CMK (cell line): Measurements from ENCODE around the gene SEC11A.
A peak's percentile ranks its signal among the peaks of the same experiment; 100 is the strongest.
"Not testable (repeated sequence)": the region's sequence is repeated elsewhere in the genome, so short reads cannot be mapped to it uniquely, and the experiment has no call there.

Experiments
- DNase-seq: peaks from one replicate; pipeline ENCODE4 v3.0.0-alpha.2; 2010; ENCODE audit warnings: low read depth

The SEC11A gene

GRCh38 chr15:84681831-84682230 lies 34.1 kb downstream of the SEC11A start:
- DNase-seq, result no peak

DNA sequence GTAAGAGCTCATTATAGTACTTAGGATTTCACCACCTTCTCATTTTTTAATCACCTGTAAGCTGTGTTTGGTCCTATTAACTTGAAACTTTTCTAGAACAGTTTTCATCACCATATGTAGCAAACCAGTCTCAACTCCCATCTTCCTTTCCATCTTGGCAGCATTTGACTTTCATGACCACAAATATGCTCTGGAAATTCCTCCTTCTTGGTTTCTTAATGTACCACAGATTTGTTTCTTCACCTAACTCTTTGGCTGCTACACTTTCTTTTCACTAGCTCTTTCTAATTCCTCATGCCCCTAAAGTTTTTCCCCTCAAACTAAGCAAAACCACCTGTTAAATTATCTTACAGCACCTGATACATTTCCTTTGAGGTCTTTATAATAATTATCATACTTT lies 44.7 kb downstream of the SEC11A start:
- no peak for DNase-seq

DNA sequence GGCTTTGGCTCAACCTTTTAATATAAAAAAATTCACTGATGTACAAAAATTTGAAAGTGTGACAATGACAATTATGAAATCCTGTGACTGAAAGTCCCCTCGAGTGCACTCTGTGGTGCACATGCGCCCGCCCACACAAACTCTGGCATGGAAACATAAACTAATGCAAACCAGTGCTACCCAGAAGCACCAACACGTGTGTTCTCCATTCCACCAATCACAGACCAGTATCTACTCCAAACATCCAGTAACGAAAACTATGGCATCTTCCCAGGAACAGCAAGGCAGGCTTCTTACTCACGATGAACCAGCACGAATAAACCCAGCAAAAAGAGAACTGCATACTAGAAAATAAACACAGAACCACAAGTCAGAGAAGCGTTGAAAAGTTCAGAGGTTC lies 46.2 kb downstream of the SEC11A start:
- no peak for DNase-seq

- no peak for DNase-seq
Observed at GRCh38 chr15:84668221-84668982, 47.5 kb downstream of the SEC11A start.

DNA sequence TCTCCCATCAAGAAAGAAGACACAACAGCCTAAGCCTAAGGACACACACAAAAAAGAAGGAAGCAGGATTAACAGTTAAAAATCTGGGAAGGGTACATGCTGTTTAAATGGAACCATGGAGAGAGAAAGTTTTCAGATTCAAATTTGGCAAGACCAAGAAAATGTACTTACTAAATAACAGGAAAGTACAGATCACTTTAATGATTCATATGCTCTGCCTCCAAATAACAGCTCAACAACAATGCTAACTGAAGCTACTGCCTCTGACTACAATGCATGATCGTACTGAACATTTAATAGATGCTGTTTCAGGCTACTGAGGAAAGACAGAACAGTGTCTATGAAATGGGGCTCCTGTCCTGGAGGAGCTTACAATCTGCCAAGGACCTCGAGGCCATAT lies 49.6 kb downstream of the SEC11A start:
- DNase-seq, result no peak

GRCh38 chr15:84661001-84661400 lies 54.9 kb downstream of the SEC11A start:
- no peak for DNase-seq

- no peak for DNase-seq
Observed at GRCh38 chr15:84659904-84660781, 55.8 kb downstream of the SEC11A start.

GRCh38 chr15:84658788-84659411 lies 57.0 kb downstream of the SEC11A start:
- DNase-seq, result no peak

DNA sequence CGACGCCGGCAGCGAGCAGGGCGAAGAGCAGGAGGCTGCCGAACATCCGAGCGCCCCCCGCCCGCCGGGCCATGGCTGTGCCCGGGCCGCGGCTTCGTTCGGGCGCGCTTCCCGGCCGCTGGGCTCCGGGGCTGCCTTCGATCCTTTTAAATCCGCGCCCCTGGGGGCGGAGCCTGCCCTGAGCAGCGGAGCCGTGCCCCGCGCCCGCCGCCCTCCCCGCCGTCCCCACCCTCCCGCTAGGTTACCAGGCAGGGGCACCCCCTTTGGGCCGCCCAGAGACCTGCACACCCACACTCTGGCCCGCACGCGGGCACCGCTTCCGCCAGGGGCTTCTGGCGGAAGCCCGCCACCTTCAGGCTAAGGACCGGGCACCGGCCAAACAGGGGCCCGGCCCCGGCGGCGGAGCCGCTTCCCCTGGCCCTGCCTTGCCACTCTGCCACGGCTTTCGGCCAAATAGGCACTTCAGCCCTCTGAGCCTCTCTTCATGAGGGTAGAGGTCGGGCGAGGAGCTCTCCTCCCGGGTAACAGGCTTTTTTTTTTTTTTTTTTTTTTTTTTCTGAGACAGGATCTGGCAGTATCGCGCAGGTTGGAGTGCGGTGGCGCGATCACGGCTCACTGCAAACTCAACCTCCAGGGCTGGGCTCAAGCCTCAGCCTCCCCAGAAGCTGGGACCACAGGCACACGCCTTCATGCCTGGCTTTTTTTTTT lies 57.7 kb downstream of the SEC11A start, which contains the start of gene NMB:
NMB (minus strand) TSS at position 120 of the 708 bp plus-strand sequence; CDS start at position 73, 47 bp downstream.
- DNase-seq, result peak; percentile 74

DNA sequence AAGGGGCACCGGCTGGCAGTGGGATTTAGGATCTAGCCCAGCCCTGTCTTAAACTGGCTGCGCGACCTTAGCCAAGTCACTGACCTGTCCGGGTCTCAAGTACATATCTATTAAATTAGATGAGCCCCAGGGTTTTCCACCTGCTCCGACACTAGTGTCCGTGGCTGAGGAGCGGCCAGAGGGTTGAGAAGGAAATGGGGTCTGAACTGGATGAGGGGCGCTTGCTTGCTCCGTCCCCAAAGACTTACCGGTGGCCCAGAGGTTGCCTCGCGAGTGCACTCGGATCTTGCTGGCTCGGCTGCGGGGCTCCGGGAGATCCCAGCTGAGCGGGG lies 58.2 kb downstream of the SEC11A start:
- no peak for DNase-seq

- no peak for DNase-seq
Observed at GRCh38 chr15:84656972-84657371, 59.0 kb downstream of the SEC11A start.

- peak; percentile 66 for DNase-seq
Observed at GRCh38 chr15:84654689-84655453, 61.1 kb downstream of the SEC11A start.

GRCh38 chr15:84653910-84654688 lies 61.8 kb downstream of the SEC11A start, which contains the start of gene WDR73:
TSS of gene WDR73 (minus strand) at chr15:84654283. CDS start at chr15:84654274, 9 bp downstream.
- peak; percentile 84 for DNase-seq

DNA sequence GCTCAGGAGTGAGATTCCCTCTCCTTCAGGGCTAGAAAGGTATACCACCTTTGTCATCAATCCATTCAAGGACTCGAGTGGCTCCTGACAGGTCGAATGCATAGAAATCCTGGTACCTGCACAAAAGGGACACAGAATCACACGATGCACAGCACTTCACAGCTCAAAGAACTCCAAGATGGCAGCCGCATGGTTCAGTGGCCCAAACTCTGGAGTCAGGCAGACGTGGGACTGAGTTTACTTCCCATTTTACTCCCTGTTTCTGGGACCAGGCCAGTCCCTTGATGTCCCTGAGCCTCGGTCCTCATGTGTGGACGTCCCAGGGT lies 62.4 kb downstream of the SEC11A start:
- DNase-seq, result no peak

GRCh38 chr15:84649706-84650105 lies 66.2 kb downstream of the SEC11A start:
- DNase-seq, result no peak

- DNase-seq, result no peak
Observed at GRCh38 chr15:84648539-84648938, 67.4 kb downstream of the SEC11A start.

- DNase-seq, result no peak
Observed at GRCh38 chr15:84647726-84648125, 68.2 kb downstream of the SEC11A start.

DNA sequence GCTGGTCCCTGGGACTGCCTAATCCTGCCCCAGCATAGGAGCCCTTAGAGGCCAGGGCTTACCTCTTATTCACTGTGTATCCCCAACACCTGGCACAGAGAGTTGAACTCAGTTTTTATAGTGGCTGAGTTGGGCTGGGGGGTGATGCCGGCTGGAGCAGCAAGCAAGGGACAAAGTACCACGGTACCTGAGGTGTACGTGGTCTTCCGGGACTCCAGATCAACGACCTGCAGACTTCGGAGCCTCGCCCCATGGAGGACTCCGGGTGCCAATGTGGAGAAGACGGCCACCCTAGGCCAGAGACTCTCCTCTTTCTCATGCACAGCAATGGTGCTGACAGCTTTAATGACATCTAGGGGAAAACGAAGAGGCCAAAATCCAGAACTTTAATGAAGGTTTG lies 69.9 kb downstream of the SEC11A start:
- DNase-seq, result no peak

DNA sequence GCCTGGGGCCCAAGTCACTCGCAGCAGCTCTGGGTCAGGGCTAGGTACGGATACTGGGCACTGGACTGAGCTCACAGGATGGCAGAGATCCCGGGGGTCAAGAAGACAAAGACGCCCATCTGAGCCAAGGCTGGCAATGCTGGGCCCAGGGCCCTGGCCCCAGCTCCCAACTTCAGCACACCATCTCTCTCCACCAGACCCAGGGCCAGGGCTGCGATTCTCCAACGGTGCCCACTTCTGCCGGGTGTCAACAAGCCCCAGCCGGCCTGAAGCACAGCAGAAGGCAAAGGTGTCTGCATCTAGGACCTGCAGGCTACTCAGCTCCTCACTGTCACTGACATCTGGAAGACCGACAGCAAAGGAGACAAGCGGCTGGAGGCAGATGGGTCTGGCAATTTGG lies 70.4 kb downstream of the SEC11A start:
- DNase-seq, result no peak

GRCh38 chr15:84643838-84644237 lies 72.1 kb downstream of the SEC11A start:
- no peak for DNase-seq

GRCh38 chr15:84642640-84643039 lies 73.3 kb downstream of the SEC11A start:
- not testable (repeated sequence) for DNase-seq
